HepG2 (cell line): ENCODE results near the gene FARSB. TPM values are rescaled to one million over a fixed set of nuclear protein-coding genes. Genes with fewer than 3 reads are reported as not detected.

Experiments used
- ATAC-seq: fragments of 200-7000 bp; cut with Tn5 transposase; 3 replicates; pipeline ENCODE4 v1.9.1; 2020; ENCODE audit warnings: mild to moderate bottlenecking, moderate library complexity
- BruUV-seq: library from RNA; stranded (reverse); fragments of 400-500 nt; replicated peaks from 2 replicates; lab custom pipeline; 2021; lab: Mats Ljungman, UMichigan
- CTCF ChIA-PET: fragments of 300-600 bp; formaldehyde crosslinking; extraction: SDS; loops from one replicate; lab custom pipeline; 2021; ENCODE audit warnings: low total read pairs, inconsistent platforms, low intra/inter-chr PET ratio; lab: Yijun Ruan, JAX
- POLR2A ChIA-PET: fragments of 350-600 bp; sonication (Branson Sonifier 250); formaldehyde crosslinking; loops from one replicate; lab custom pipeline; 2020; ENCODE audit warnings: antibody characterized with exemption, inconsistent platforms; lab: Yijun Ruan, JAX
- DNase-seq: peaks from one replicate; pipeline ENCODE4 v3.0.0-alpha.2; 2015; ENCODE audit warnings: low spot score
- FAIRE-seq: peaks from 3 replicates; lab custom pipeline; 2011; peaks lifted over from hg19 to GRCh38; lab: Jason Lieb, UNC
- H2AFZ ChIP-seq: one replicate; pipeline ENCODE4 v1.6.1; 2011; ENCODE audit warnings: low read length, inconsistent platforms
- H3K27ac ChIP-seq: fragments of 300-600 bp; 3 replicates; pipeline ENCODE4 v1.8.0; 2011; ENCODE audit warnings: mixed run types, mild to moderate bottlenecking, mixed read lengths, low read length, inconsistent platforms; ENCODE audit not compliant: insufficient read depth; ENCODE audit errors: extremely low read length
- H3K27me3 ChIP-seq, 2 experiments: fragments of 200-600 bp in 1 of 2; 2 replicates in 1 of 2; 3 replicates in 1 of 2; pipeline versions ENCODE4 v1.6.0 to v1.8.0; 2011; ENCODE audit warnings: low read length in 2 of 2, mild to moderate bottlenecking in 2 of 2, moderate library complexity in 2 of 2, inconsistent platforms in 1 of 2; ENCODE audit not compliant: insufficient read depth in 2 of 2, control insufficient read depth in 1 of 2
- H3K36me3 ChIP-seq, 2 experiments: fragments of 200-600 bp in 1 of 2; replicated peaks in 1 of 2; 2 replicates in 1 of 2; 3 replicates in 1 of 2; pipeline versions ENCODE4 v1.5.1 to v1.8.0; 2011; ENCODE audit warnings: low read length in 2 of 2, inconsistent platforms in 1 of 2; ENCODE audit not compliant: insufficient read depth in 2 of 2, control insufficient read depth in 1 of 2
- H3K4me1 ChIP-seq: 2 replicates; pipeline ENCODE4 v1.5.1; 2012; ENCODE audit warnings: low read length, inconsistent platforms; ENCODE audit not compliant: insufficient read depth
- H3K4me2 ChIP-seq: 2 replicates; pipeline ENCODE4 v1.6.0; 2011; ENCODE audit warnings: low read depth, low read length, inconsistent platforms
- H3K4me3 ChIP-seq, 3 experiments: fragments of 200-600 bp in 1 of 3; sonication (generic), shearing (Covaris generic) in 1 of 3; replicated peaks in 1 of 3; 2 replicates each; pipeline ENCODE4 v1.5.1; 2011 to 2016; ENCODE audit warnings: low read length in 3 of 3, inconsistent platforms in 2 of 3, low read depth in 2 of 3, mild to moderate bottlenecking in 2 of 3, control low read depth in 1 of 3, mixed read lengths in 1 of 3; ENCODE audit not compliant: insufficient read depth in 1 of 3
- H3K79me2 ChIP-seq: one replicate; pipeline ENCODE4 v1.6.1; 2011; ENCODE audit warnings: low read length, inconsistent platforms; ENCODE audit not compliant: insufficient read depth
- H3K9ac ChIP-seq: 2 replicates; pipeline ENCODE4 v1.6.0; 2011; ENCODE audit warnings: mild to moderate bottlenecking, low read depth, low read length, inconsistent platforms; ENCODE audit not compliant: insufficient read depth
- H3K9me3 ChIP-seq: 2 replicates; pipeline ENCODE4 v1.5.1; 2012; ENCODE audit warnings: mild to moderate bottlenecking, low read length
- H4K20me1 ChIP-seq: 2 replicates; pipeline ENCODE4 v1.6.0; 2011; ENCODE audit warnings: inconsistent platforms, mild to moderate bottlenecking, low read length, moderate library complexity; ENCODE audit not compliant: insufficient read depth
- ATF7-NPFF ChIP-seq: sonication (generic); formaldehyde crosslinking; IDR thresholded peaks from 2 replicates; pipeline ENCODE4 v1.8.1; 2023; ENCODE audit warnings: mild to moderate bottlenecking, low read depth, missing genetic modification reagents, moderate library complexity
- KDM6A ChIP-seq: IDR thresholded peaks from 2 replicates; pipeline ENCODE4 v1.6.1; 2016; ENCODE audit warnings: low read depth
- SP1 ChIP-seq, 2 experiments: fragments of 450-650 bp in 1 of 2; sonication (generic) in 1 of 2; formaldehyde crosslinking in 1 of 2; IDR thresholded peaks; 2 replicates each; pipeline versions ENCODE4 v1.4.0 to v1.6.1; 2016 to 2020; ENCODE audit warnings: missing genetic modification reagents in 1 of 2
- TBL1XR1 ChIP-seq: fragments of 150-350 bp; IDR thresholded peaks from 2 replicates; pipeline ENCODE4 v1.6.1; 2014; ENCODE audit warnings: borderline replicate concordance, low read length; ENCODE audit not compliant: partially characterized antibody
- TEAD2 ChIP-seq: sonication (generic); formaldehyde crosslinking; IDR thresholded peaks from 2 replicates; pipeline ENCODE4 v1.9.0; 2021; ENCODE audit warnings: missing genetic modification reagents
- TOPORS ChIP-seq: sonication (generic); formaldehyde crosslinking; IDR thresholded peaks from 2 replicates; pipeline ENCODE4 v1.8.0; 2023; ENCODE audit warnings: mild to moderate bottlenecking, missing genetic modification reagents
- ZKSCAN5 ChIP-seq: sonication (generic); formaldehyde crosslinking; IDR thresholded peaks from 2 replicates; pipeline ENCODE4 v1.5.1; 2020; ENCODE audit warnings: mild to moderate bottlenecking, missing genetic modification reagents
- ZNF292 ChIP-seq: sonication (generic); formaldehyde crosslinking; IDR thresholded peaks from 2 replicates; pipeline ENCODE4 v1.8.1; 2022; ENCODE audit warnings: mild to moderate bottlenecking, low read depth, missing genetic modification reagents, borderline replicate concordance
- ZNF549 ChIP-seq: sonication (generic); formaldehyde crosslinking; IDR thresholded peaks from 2 replicates; pipeline ENCODE4 v1.5.0; 2020; ENCODE audit warnings: missing genetic modification reagents
- ZNF644 ChIP-seq: IDR thresholded peaks from 2 replicates; pipeline ENCODE4 v1.6.1; 2016; ENCODE audit warnings: low read depth
- ZNF768 ChIP-seq: sonication (generic); formaldehyde crosslinking; IDR thresholded peaks from 2 replicates; pipeline ENCODE4 v1.4.0; 2020; ENCODE audit warnings: missing genetic modification reagents
- WGBS: methylation state at CpG from one replicate; pipeline ENCODE4 v1.1.6; 2017; ENCODE audit warnings: low lambda C conversion rate; 5-methylcytosine and 5-hydroxymethylcytosine counted together
- in situ Hi-C: cut with HindIII; loops from 2 replicates; pipeline ENCODE4 v1.10.0; 2017; ENCODE audit warnings: low pct_unique_long_range_greater_than_20kb; ENCODE audit not compliant: extremely low pct_ligation_motif_present
- intact Hi-C: fragments of 100-400 bp; cut with micrococcal nuclease; formaldehyde crosslinking; loops from one replicate; pipeline ENCODE4 v1.10.0; 2022; ENCODE audit not compliant: unreplicated experiment
- polyA plus RNA-seq, 8 experiments: library from polyadenylated mRNA; depleted of rRNA in 3 of 8; stranded (reverse) in 7 of 8; unstranded in 1 of 8; fragments of >200 nt; fragmentation: Illumina TruSeq in 4 of 8; extraction: Trizol in 4 of 8; gene quantifications; 2 replicates each; pipeline versions ENCODE4 v1.2.1 to v1.2.3, GENCODE V29; 2011 to 2016; ENCODE audit warnings: low read depth in 4 of 8, missing spikeins in 1 of 8, mixed read lengths in 1 of 8; ENCODE audit not compliant: insufficient read depth in 1 of 8
- total RNA-seq, 5 experiments: library from RNA; depleted of rRNA; stranded (reverse); fragments of >200 nt; fragmentation: Illumina TruSeq; extraction: Trizol; gene quantifications; 2 replicates each; pipeline ENCODE4 v1.2.3, GENCODE V29; 2016; ENCODE audit warnings: low read depth in 1 of 5
- TF ChIP-seq, protein P1 (sequence below): sonication (generic); formaldehyde crosslinking; IDR thresholded peaks from 2 replicates; pipeline ENCODE4 v1.8.0; 2022; ENCODE audit warnings: missing genetic modification reagents, mild to moderate bottlenecking, inconsistent platforms, borderline replicate concordance
- TF ChIP-seq, protein P2 (sequence below): sonication (generic); formaldehyde crosslinking; IDR thresholded peaks from 2 replicates; pipeline ENCODE4 v1.8.0; 2022; ENCODE audit warnings: mild to moderate bottlenecking, missing genetic modification reagents; ENCODE audit not compliant: insufficient replicate concordance
- TF ChIP-seq, protein P3 (sequence below): sonication (generic); formaldehyde crosslinking; IDR thresholded peaks from 2 replicates; pipeline ENCODE4 v1.4.0; 2020; ENCODE audit warnings: low read depth, mild to moderate bottlenecking, missing genetic modification reagents

FARSB gene
- total and polyA plus RNA-seq, 2 of the 13 experiments (the other 11 are each of a cell fraction or from before 2014, with no cell fraction given), result 23.3 to 45.9 TPM

DNA sequence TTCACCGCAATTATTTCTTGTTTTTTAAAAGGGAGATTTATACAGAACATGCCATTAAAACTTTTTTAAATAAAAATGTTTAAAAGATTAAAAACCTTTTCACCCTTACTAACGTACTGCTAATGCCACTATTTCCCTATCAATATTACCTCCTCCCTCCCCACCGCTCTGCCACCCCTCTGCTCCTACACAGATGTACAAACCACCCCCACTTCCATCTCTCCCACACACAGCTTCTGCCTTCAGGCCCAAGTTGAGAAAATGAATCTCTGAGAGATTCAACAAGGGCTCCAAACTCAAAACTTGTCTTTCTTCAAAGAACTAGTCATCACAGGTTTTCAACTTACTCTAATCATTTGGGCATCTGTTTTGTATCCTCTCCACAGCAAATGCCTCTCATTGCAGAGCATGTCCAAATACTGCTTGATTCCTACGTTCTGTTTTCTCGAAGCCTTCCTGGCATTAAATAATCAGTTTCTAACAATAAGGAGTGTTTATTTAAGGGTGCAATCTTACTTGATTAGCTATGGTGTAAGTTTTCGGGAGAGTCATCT, 32.1 kb downstream of the FARSB start:
- intact Hi-C loops, result no loop called here
- ATAC-seq (no peak), DNase-seq (no peak)
- H3K9me3 ChIP-seq, result no peaks in the 10 kb centered on the region
- CTCF ChIA-PET, result no interaction called here
- TF ChIP-seq ZNF644 (CRISPR knock-in tag) (no peak), ATF7-NPFF (CRISPR knock-in tag) (no peak), KDM6A (CRISPR knock-in tag) (no peak), ZNF549 (CRISPR knock-in tag) (no peak)
- TF ChIP-seq, all 625 proteins: peak for 0
- Histone ChIP-seq H3K79me2 (no peaks in the 10 kb centered on the region), H3K4me1 (no peaks in the 10 kb centered on the region), H3K4me2 (no peak overlapping the region), H3K36me3 (peaks cover 13 to 82% of the 10 kb centered on the region in 2 experiments), H3K9ac (no peak overlapping the region), H3K27ac (no peak overlapping the region), H3K27me3 (no peaks in the 10 kb centered on the region), H4K20me1 (no peaks in the 10 kb centered on the region), H3K4me3 (no peak overlapping the region), H2AFZ (no peak overlapping the region)
- BruUV-seq, result no TSS peak
- WGBS, result 95% methylated on average over 6 of the region's 6 CpGs
- POLR2A ChIA-PET, result no interaction called here
- no peak for FAIRE-seq
- in situ Hi-C loops, result no loop called here

DNA sequence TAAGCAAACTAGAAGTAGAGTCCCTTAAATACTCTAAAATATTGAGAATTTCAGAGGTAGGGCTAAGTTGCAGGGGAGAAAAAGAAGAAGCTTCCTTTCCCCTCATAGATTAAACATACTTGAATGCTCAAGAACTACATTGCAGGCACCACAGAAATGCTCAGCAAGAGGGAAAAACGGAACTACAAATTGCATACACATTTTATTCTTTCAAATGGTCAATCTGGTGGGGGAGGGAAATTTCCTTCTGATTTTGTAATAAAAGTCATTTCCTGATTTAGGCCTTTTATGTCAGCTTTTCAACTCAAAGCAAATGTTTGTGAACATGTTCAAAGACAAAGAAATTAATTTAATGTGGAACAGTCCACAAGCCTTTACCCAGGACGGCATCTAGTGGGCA, 33.0 kb downstream of the FARSB start:
- H3K9me3 ChIP-seq, result no peaks in the 10 kb centered on the region
- no peak for DNase-seq
- no peaks in the 10 kb centered on the region for H4K20me1 ChIP-seq
- no peak overlapping the region for H2AFZ ChIP-seq
- H3K36me3 ChIP-seq, result peaks cover 9 to 81% of the 10 kb centered on the region in 2 experiments
- ATAC-seq, result no peak
- no peaks in the 10 kb centered on the region for H3K79me2 ChIP-seq
- no peak overlapping the region for H3K4me3 ChIP-seq
- CTCF ChIA-PET, result no interaction called here
- no peak overlapping the region for H3K27ac ChIP-seq
- WGBS, result 97% methylated on average over 2 of the region's 2 CpGs
- H3K4me2 ChIP-seq, result no peak overlapping the region
- POLR2A ChIA-PET, result no interaction called here
- FAIRE-seq, result no peak
- H3K27me3 ChIP-seq, result no peaks in the 10 kb centered on the region
- TF ChIP-seq ZKSCAN5 (CRISPR knock-in tag) (no peak), TEAD2 (CRISPR knock-in tag) (no peak), ZNF768 (no peak), ZNF292 (CRISPR knock-in tag) (no peak), TBL1XR1 (no peak), TOPORS (CRISPR knock-in tag) (no peak), SP1 (IDR thresholded peaks at IDR 0.05) (no peak), SP1 (CRISPR knock-in tag; IDR thresholded peaks at IDR 0.05) (no peak)
- TF ChIP-seq, protein P1, sequence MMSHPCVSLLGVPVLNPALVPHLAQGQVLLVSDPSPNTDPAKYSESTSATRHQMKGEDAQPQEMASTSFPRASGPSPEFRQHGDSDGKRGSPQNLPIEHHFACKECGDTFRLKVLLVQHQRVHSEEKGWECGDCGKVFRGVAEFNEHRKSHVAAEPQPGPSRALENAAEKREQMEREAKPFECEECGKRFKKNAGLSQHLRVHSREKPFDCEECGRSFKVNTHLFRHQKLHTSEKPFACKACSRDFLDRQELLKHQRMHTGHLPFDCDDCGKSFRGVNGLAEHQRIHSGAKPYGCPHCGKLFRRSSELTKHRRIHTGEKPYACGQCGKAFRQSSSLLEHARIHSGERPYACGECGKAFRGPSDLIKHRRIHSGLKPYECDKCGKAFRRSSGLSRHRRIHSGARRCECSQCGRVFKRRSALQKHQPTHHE (CRISPR knock-in tag), result no peak
- TF ChIP-seq, protein P2, sequence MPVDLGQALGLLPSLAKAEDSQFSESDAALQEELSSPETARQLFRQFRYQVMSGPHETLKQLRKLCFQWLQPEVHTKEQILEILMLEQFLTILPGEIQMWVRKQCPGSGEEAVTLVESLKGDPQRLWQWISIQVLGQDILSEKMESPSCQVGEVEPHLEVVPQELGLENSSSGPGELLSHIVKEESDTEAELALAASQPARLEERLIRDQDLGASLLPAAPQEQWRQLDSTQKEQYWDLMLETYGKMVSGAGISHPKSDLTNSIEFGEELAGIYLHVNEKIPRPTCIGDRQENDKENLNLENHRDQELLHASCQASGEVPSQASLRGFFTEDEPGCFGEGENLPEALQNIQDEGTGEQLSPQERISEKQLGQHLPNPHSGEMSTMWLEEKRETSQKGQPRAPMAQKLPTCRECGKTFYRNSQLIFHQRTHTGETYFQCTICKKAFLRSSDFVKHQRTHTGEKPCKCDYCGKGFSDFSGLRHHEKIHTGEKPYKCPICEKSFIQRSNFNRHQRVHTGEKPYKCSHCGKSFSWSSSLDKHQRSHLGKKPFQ (CRISPR knock-in tag), result no peak
- TF ChIP-seq, protein P3, sequence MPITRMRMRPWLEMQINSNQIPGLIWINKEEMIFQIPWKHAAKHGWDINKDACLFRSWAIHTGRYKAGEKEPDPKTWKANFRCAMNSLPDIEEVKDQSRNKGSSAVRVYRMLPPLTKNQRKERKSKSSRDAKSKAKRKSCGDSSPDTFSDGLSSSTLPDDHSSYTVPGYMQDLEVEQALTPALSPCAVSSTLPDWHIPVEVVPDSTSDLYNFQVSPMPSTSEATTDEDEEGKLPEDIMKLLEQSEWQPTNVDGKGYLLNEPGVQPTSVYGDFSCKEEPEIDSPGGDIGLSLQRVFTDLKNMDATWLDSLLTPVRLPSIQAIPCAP (CRISPR knock-in tag), result no peak
- H3K9ac ChIP-seq, result no peak overlapping the region
- BruUV-seq, result no TSS peak
- H3K4me1 ChIP-seq, result no peaks in the 10 kb centered on the region
- in situ Hi-C loops, result no loop called here
- intact Hi-C loops, result no loop called here
